BE2C (cell line): ENCODE measurements around the gene ASTN2.
"Not testable (repeated sequence)": the region's sequence is repeated elsewhere in the genome, so short reads cannot be mapped to it uniquely, and the experiment has no call there.

Experiments used
- DNase-seq: peaks from one replicate; pipeline ENCODE4 v3.0.0-alpha.2; 2020
- H3K27me3 ChIP-seq: fragments of 250-450 bp; sonication (Bioruptor Pico); 2 replicates; pipeline ENCODE4 v1.5.1; 2020; ENCODE audit warnings: mild to moderate bottlenecking
- H3K36me3 ChIP-seq: fragments of 250-450 bp; sonication (Bioruptor Pico); 2 replicates; pipeline ENCODE4 v1.5.1; 2020; ENCODE audit warnings: mild to moderate bottlenecking
- H3K4me1 ChIP-seq: fragments of 250-450 bp; sonication (Bioruptor Pico); 2 replicates; pipeline ENCODE4 v1.5.1; 2020
- H3K4me3 ChIP-seq: 2 replicates; pipeline ENCODE4 v1.5.1; 2011; ENCODE audit warnings: low read depth, low read length
- H3K9me3 ChIP-seq: fragments of 250-450 bp; sonication (Bioruptor Pico); 2 replicates; pipeline ENCODE4 v1.5.1; 2020
- TF ChIP-seq, protein P1 (sequence below): IDR thresholded peaks from 2 replicates; pipeline ENCODE4 v1.5.1; 2012; ENCODE audit warnings: mild to moderate bottlenecking, low read depth, low read length

The ASTN2 gene

DNA sequence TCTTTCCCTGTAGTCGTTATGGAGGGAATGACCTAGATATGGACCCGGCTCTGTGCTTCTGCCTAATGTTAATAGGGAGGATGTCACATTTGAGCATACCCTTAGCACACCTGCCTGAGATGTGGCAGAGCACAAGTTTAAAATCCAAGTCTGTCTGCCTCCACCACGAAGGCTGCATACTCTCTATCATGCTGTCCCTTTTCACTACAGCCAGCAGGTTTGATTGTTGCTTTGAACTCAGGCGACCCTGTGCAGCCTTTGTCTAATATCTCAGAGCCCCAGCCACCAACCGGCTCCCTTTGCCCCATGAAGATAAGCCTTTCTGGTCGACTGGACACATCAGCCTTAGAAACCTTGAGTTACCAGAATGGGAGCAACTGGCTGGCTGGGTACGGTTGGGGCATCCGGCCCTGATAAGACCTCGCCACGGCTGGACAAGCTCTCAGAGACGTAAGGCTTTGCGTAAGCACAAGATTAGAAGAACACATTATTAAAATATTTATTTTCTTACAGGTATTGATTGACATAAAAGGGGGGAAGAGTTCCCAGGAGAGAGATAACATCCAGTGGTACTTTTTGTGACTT lies 949.8 kb downstream of the ASTN2 start:
- H3K27me3 ChIP-seq: no peaks in the 10 kb centered on the region
- TF ChIP-seq, protein P1, sequence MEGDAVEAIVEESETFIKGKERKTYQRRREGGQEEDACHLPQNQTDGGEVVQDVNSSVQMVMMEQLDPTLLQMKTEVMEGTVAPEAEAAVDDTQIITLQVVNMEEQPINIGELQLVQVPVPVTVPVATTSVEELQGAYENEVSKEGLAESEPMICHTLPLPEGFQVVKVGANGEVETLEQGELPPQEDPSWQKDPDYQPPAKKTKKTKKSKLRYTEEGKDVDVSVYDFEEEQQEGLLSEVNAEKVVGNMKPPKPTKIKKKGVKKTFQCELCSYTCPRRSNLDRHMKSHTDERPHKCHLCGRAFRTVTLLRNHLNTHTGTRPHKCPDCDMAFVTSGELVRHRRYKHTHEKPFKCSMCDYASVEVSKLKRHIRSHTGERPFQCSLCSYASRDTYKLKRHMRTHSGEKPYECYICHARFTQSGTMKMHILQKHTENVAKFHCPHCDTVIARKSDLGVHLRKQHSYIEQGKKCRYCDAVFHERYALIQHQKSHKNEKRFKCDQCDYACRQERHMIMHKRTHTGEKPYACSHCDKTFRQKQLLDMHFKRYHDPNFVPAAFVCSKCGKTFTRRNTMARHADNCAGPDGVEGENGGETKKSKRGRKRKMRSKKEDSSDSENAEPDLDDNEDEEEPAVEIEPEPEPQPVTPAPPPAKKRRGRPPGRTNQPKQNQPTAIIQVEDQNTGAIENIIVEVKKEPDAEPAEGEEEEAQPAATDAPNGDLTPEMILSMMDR: no peak
- no peaks in the 10 kb centered on the region for H3K4me1 ChIP-seq
- H3K9me3 ChIP-seq: no peaks in the 10 kb centered on the region
- H3K4me3 ChIP-seq: no peak overlapping the region
- no peak for DNase-seq
- H3K36me3 ChIP-seq: no peaks in the 10 kb centered on the region; the same call in none of the 2 replicates

DNA sequence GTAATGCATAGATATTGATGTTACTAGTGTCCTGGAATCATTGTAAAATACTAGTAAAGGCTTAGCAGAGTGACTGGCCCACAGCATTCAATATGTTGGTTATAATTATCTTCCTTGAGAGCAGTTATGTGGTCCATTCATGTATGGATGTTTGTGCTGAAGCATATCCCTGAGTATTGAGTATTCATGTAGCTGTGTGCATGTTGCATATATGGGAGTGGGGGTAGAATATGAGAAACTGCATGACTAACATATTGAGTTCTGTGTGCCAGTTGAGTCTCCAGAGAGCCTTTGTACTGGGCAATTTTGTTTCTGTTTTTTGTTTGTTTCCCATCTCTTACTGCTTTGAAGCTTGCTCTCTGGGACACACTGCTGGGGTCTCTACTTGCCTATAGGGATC lies 950.4 kb downstream of the ASTN2 start:
- Histone ChIP-seq H3K4me3 (no peak overlapping the region), H3K27me3 (no peaks in the 10 kb centered on the region), H3K9me3 (no peaks in the 10 kb centered on the region), H3K4me1 (no peaks in the 10 kb centered on the region), H3K36me3 (no peaks in the 10 kb centered on the region; the same call in 1 of the 2 replicates)
- no peak for DNase-seq
- TF ChIP-seq, protein P1: no peak

DNA sequence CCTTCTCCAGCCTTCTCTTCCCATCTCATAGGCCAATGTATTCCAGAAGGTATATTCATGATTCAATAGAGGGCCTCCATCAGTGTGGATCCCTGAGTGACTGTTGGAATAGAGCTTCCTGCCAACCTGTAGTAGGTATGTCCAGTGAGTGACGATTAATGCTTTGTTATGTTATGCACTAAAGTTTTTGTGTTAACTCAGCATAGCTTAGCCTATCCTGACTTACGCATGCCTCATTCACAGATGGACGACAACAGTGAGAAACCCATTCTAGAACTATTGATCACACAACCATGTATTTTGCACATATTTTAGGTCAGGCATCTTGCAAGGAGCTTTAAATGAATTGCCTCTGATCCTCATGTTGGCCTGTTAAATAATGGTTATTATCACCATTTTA lies 953.2 kb downstream of the ASTN2 start:
- Histone ChIP-seq H3K27me3 (no peaks in the 10 kb centered on the region), H3K36me3 (no peaks in the 10 kb centered on the region), H3K4me1 (no peaks in the 10 kb centered on the region), H3K9me3 (no peaks in the 10 kb centered on the region), H3K4me3 (no peak overlapping the region)
- no peak for DNase-seq
- TF ChIP-seq, protein P1: no peak

DNA sequence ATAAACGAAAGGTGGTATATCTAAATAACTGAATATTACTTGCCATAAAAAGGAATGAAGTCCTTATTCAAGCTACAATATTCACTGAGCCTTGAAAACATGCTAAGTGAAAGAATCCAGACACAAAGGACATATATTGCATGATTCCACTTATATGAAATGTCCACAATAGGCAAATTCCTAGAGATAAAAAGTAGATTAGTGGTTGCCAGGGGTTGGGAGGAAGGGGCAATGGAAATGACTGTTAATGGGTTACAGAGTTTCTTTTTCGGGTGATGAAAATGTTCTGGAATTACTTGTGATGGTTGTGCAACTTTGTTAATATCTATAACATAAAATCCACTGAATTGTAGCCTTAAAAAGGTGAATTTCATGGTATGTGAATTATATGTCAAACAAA lies 954.8 kb downstream of the ASTN2 start:
- TF ChIP-seq, protein P1: no peak
- Histone ChIP-seq H3K36me3 (no peaks in the 10 kb centered on the region), H3K4me3 (no peak overlapping the region), H3K9me3 (no peaks in the 10 kb centered on the region), H3K27me3 (no peaks in the 10 kb centered on the region), H3K4me1 (no peaks in the 10 kb centered on the region)
- no peak for DNase-seq

DNA sequence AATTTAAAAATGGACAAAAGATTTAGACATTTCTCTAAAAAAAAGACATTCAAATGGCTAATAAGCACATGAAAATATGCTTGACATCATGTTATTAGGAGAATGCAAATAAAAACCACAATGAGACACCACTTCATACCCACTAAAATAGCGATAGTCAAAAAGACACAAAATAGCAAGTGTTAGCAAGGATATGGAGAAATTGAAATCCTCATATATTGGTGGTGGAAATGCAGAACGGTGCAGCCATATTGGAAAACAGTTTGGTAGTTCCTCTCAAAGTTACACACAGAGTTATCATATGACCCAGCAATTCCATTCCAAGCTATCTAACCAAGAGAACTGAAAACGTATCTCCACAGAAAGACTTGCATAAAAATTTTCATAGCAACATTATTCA lies 955.3 kb downstream of the ASTN2 start:
- TF ChIP-seq, protein P1: no peak
- Histone ChIP-seq H3K4me3 (no peak overlapping the region), H3K9me3 (no peaks in the 10 kb centered on the region), H3K4me1 (no peaks in the 10 kb centered on the region), H3K27me3 (no peaks in the 10 kb centered on the region), H3K36me3 (no peaks in the 10 kb centered on the region)
- DNase-seq: no peak

DNA sequence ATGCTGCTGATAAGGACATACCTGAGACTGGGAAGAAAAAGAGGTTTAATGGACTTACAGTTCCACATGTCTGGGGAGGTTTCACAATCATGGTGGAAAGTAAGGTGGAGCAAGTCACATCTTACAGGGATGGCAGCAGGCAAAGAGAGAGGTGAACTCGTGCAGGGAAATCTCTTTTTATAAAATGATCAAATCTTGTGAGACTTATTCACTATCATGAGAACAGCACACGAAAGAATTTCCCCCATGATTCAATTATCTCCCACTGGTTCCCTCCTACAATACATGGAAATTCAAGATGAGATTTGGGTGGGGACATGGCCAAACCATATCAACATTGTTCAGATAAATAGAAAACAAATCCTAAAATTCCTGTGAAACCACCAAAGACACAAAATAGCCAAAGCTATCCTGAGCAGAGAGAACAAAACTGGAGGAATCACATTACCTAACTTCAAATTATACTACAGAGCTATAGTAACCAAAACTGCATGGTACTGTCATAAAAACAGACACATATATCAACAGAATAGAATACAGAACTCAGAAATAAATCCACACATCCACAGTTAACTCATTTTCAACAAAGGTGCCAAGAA lies 958.3 kb downstream of the ASTN2 start:
- no peaks in the 10 kb centered on the region for H3K27me3 ChIP-seq
- TF ChIP-seq, protein P1: no peak
- H3K4me1 ChIP-seq: no peaks in the 10 kb centered on the region
- no peak for DNase-seq
- no peaks in the 10 kb centered on the region for H3K36me3 ChIP-seq
- no peak overlapping the region for H3K4me3 ChIP-seq
- no peaks in the 10 kb centered on the region for H3K9me3 ChIP-seq

DNA sequence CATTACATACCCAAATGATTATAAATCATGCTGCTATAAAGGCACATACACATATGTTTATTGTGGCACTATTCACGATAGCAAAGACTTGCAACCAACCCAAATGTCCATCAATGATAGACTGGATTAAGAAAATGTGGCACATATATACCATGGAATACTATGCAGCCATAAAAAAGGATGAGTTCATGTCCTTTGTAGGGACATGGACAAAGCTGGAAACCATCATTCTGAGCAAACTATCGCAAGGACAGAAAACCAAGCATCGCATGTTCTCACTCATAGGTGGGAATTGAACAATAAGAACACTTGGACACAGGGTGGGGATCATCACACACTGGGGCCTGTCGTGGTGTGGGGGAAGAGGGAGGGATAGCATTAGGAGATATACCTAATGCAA lies 960.3 kb downstream of the ASTN2 start:
- not testable (repeated sequence) for H3K4me3 ChIP-seq, H3K36me3 ChIP-seq, H3K9me3 ChIP-seq, H3K4me1 ChIP-seq, DNase-seq, H3K27me3 ChIP-seq
